SIG-M5 treated with dmso at 0.1 percent for 504 hours (cell line): ENCODE measurements around the gene PURB.
"Not testable (repeated sequence)": the region's sequence is repeated elsewhere in the genome, so short reads cannot be mapped to it uniquely, and the experiment has no call there.

ENCODE experiments used
- DNase-seq: peaks from one replicate; lab custom pipeline; 2025; ENCODE audit not compliant: unreplicated experiment; lab: John Stamatoyannopoulos, UW

The PURB gene

GRCh38 chr7:44885394-44886317 lies at the start of gene PURB:
Gene PURB (minus strand): TSS chr7:44885530. CDS start chr7:44885348, 182 bp downstream.
- peak; percentile 96 for DNase-seq

- DNase-seq: no peak
Measured at GRCh38 chr7:44935016-44935415, 49.7 kb upstream of the PURB start.

- not testable (repeated sequence) for DNase-seq
Measured at GRCh38 chr7:44934510-44934909, 49.2 kb upstream of the PURB start.

- DNase-seq: no peak
Measured at GRCh38 chr7:44930921-44931320, 45.6 kb upstream of the PURB start.

GRCh38 chr7:44922351-44922694 lies 37.0 kb upstream of the PURB start:
- no peak for DNase-seq

- peak; percentile 75 for DNase-seq
Measured at GRCh38 chr7:44921607-44922350, 36.4 kb upstream of the PURB start.

GRCh38 chr7:44920119-44920518 lies 34.8 kb upstream of the PURB start:
- DNase-seq: no peak

- no peak for DNase-seq
Measured at GRCh38 chr7:44918029-44918428, 32.7 kb upstream of the PURB start.

- no peak for DNase-seq
Measured at GRCh38 chr7:44917465-44917864, 32.1 kb upstream of the PURB start.

GRCh38 chr7:44914992-44915607 lies 29.8 kb upstream of the PURB start:
- no peak for DNase-seq

- DNase-seq: no peak
Measured at GRCh38 chr7:44912775-44913347, 27.5 kb upstream of the PURB start.

GRCh38 chr7:44911911-44912310 lies 26.6 kb upstream of the PURB start:
- no peak for DNase-seq

GRCh38 chr7:44909596-44910389 lies 24.5 kb upstream of the PURB start:
- no peak for DNase-seq

- no peak for DNase-seq
Measured at GRCh38 chr7:44906965-44907364, 21.6 kb upstream of the PURB start.

- no peak for DNase-seq
Measured at GRCh38 chr7:44905002-44905635, 19.8 kb upstream of the PURB start.

- no peak for DNase-seq
Measured at GRCh38 chr7:44899443-44899842, 14.1 kb upstream of the PURB start.

- no peak for DNase-seq
Measured at GRCh38 chr7:44898039-44898438, 12.7 kb upstream of the PURB start.

- no peak for DNase-seq
Measured at GRCh38 chr7:44897309-44897708, 12.0 kb upstream of the PURB start.

GRCh38 chr7:44894888-44895580 lies 9.7 kb upstream of the PURB start:
- DNase-seq: no peak
